Measurements from ENCODE around the gene RRAS2.

- TF ChIP-seq CTCF (IDR thresholded peaks at IDR 0.05) (no peak), POLR2A (IDR thresholded peaks at IDR 0.05) (no peak)
These were observed 37.3 kb upstream of the RRAS2 start for GRCh38 chr11:14396273-14396672.
